LHCN-M2 (cell line): Measurements from ENCODE around the gene ARHGAP15. TPM values are rescaled to one million over a fixed set of nuclear protein-coding genes. Genes with fewer than 3 reads are reported as not detected.
A peak's percentile ranks its signal among the peaks of the same experiment; 100 is the strongest.

Experiments
- DNase-seq: peaks from one replicate; pipeline ENCODE4 v3.0.0-alpha.2; 2012; ENCODE audit warnings: low read depth
- total RNA-seq: library from RNA; depleted of rRNA; stranded (reverse); fragments of >200 nt; gene quantifications from 2 replicates; pipeline ENCODE4 v1.2.3, GENCODE V29; 2014

The ARHGAP15 gene
- total RNA-seq, 1 experiment from 2014 or later: 0.11 TPM

DNA sequence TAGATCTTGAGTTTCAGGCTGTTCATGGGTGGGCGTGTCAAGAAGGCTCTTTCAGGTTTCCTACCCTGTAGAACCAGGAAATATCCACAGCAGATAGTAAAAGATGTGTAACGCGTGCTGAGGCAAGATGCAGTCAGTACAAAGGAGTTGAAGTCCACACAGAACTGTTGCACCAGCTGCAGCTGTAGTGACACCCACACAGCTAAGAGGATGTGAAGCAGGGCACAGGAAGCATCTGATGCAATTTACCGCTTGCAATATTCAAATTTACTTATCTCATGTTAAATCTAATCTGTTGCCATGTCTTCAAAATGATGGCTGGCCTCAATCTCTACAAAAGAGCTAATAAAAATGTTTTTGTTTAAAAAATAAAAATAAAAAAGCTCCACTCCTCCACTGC is 132.8 kb downstream of the ARHGAP15 start:
- no peak for DNase-seq

DNA sequence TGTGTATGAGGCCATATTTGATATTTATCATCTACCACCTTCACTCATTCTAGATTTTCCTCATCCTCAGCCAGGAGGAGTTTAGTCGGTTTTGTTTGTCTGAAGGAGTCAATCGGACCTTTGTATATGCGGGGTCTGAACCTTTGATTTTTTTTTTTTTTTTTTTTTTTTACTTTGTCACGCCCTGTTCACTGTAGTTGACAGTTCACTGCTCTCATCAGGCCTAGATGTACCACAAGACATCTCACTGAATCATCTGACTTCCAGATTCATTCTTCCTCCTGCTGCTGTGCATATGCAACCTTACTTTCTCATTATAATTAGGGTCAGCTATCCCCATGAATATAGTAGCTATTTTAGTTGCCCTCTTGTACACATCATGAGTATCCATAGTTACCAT is 133.2 kb downstream of the ARHGAP15 start:
- DNase-seq: no peak

GRCh38 chr2:143263066-143263625 is 133.9 kb downstream of the ARHGAP15 start:
- DNase-seq: no peak

GRCh38 chr2:143264851-143265250 is 135.6 kb downstream of the ARHGAP15 start:
- DNase-seq: peak; percentile 21

DNA sequence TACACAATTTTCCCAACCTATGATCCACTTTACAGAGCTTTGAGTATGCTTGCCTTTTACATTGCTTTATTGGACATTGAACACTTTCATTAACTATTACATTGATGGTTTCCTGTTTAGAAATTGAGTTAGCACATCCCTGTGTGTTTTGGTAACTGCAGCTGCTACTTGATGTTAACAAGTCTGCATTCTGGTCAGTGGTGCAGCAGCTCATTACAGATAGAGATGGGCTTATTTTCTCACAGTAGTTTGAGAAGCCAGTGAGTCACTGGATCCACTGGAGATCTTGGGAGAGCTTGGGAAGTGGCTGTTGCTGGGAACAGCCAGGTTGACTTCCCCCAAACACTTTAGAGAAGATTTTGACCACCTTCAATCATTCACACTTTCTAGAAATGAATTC is 150.5 kb downstream of the ARHGAP15 start:
- DNase-seq: peak; percentile 43

GRCh38 chr2:143280097-143280757 is 151.0 kb downstream of the ARHGAP15 start:
- DNase-seq: no peak

DNA sequence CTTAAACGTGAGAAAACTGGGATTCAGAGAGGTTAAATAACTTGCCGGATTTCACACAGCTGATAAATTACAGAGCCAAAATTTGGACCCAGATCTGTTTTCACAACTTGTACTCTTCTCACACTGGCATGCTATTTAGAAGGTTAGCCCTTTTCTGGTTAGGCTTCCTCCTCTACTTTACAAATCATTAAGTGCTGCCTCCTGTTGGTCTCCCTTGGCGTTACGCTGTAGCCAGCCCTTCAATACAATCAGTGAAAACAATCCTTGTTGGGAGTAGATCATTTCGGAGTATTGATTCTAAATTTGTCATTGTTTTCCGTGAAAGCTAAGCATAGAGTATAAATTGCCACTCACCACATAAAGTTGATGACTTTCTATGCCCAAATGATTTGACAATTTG is 153.5 kb downstream of the ARHGAP15 start:
- DNase-seq: no peak

DNA sequence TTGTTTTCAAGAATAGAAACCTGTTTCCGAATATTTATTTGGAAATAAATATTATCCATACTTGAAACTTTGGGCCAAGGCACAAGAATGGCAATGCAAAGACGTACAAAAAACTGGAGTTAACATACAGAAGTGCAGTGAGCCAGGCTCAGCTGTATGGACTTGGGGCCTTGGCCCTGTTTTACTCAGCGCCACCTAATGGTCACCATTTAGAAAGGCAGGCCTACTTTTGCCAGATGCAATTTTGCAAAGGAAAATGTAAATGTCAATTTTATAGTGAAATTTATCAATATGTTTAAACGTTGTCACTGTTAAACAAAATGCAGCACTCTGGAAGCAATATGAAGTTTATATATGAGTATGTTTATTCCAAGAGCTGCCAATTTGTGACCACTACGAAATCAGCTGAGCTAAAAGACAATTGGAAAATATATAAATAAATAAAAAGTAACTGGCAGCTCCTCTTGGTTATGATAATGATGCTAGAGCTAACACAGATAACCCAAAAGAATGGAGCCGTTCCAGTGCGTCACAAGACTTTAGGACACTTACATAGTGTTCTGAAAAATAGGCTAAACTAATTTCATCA is 155.0 kb downstream of the ARHGAP15 start:
- peak; percentile 32 for DNase-seq

DNA sequence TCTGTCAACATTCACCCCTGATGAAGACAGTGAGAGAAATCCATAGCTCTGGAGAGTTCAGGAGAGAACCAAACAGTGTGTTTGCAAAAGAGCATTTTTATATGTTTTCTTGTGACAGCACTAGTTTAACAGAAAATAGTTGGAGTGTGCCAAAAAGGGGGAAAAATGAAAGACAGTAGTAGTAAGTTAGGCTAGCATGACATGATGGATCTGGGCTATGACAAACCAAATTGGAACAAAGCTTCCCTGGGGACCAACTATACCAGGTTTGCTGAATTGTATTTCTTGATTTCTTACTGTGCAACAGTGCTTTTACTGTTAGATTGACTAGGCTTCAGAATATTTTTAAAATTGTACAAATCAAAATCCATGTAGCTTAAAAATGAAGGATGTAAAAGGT is 159.8 kb downstream of the ARHGAP15 start:
- DNase-seq: no peak

DNA sequence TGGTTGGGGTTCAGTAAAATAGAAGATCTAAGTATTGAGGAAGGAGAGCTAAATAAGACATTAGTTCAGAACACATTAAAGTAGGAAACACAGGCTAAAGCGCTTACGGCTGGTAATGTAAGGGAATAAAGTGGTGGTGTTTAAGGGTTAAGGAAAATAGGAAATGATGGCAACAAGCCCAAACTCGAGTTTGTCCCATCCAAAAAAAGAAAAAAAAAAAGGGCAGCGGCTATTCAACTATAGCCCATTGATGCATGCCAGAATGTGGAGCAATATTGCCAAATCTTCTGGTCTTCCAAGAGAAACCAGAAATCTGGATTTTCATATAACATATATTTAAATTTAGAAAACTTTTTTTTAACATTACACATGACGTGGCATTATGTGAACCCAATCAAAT is 161.0 kb downstream of the ARHGAP15 start:
- DNase-seq: no peak

DNA sequence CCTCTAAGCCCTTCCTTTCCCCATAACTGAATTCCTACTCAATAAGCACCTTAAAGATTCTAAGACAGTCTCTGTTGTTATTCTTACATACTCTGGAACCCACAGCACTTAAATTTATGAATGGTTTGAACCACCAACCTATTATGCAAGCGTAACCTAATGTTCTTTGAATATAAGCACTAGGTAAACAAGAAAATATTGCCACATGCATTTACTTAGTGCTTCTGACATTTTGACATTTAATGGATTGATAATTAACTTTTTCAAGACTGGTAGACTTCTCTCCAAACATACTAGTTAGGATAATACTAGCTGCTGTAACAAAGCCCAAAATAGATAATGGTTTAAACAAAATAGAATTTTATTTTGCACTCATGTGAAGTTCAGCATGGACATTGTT is 164.8 kb downstream of the ARHGAP15 start:
- no peak for DNase-seq

DNA sequence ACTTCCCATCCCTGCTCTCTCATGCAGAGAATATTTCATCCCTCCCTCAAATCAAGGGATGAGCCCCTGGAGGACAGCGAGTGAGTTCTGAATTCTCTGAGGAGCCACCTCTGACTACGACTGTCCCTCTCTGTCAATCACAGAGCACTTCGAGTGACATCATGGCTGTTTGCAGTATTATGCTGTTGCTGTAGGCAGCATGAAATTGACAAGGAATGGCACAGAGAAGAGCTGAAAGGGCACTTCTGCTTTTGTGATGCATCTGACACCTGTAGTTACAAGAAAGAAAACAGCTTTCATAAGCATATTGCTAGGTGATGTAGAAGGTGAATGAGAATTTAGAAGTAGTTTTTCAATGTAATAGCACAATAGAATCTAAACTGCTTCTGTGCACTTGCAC is 166.9 kb downstream of the ARHGAP15 start:
- DNase-seq: no peak

DNA sequence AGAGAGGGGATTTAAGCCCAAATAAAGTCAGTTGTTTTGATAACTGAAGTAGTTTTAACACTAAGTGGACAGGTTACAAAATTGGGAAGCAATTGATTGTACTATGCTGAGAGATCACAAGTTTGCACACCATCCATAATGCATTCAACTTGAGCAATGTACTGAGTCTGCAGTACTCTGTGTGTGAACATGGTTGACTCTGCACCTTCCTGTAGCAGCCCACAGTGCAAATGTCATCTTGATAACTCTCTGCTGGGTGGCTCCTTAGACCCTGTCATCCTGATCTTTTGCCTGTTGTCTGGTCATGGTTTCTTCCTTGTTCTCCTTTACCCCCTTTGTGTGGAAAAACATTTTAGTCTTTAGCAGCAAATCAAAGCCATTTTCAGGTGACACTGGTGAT is 168.0 kb downstream of the ARHGAP15 start:
- DNase-seq: no peak

DNA sequence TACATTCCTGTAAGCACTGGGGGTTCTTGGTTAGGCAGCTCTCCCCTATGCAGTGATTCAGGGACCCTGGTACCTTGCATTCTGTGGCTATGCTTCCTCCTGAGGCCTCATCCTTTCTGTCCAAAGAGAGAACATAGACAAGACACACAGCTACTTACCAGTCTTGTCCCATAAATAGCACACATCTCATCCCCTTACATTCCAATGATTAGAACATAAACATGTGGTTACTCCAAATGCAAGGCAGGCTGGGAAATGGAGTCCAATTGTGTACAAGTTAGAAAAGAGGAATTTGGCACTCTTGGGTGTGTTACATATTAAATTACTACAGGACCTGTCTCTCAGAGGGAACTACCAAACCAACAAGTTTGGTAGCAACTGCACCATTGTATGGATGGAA is 171.3 kb downstream of the ARHGAP15 start:
- DNase-seq: peak; percentile 7

DNA sequence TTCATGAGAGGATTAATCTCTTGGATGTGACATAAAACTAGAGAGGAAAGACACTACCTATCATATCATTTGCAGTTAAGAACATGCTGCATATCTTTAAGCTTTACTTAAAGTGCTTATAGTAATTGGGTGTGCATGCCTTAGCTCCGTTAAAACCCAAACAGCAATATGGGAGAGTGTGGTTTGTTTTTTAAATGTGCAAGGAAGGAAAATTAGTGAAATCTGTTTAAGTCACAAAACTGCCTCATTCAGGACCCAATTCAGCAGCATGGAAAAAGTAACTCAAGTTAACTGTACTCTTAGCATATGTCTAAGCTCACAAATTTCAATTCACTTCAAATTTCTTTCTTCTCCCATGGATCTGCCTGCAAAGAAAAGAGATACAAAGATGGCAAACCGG is 182.2 kb downstream of the ARHGAP15 start:
- no peak for DNase-seq

DNA sequence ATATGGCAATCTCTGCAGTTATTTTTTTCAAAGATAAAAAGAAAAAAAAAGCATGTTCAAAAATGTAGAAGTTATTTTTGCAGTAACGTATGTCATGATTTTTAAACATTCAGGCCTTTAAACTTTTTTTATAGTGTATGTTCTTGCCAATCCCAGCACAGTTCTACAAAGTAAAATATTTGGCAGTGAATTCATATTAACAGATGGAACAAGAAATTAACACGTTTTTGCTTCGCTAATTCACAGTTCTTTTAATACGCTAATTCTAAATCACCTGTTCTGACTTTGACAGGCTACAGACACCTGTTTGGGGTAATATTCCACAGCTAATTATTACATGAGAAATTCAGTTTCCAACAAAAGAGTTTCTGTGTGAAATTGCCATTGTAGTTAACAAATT is 183.2 kb downstream of the ARHGAP15 start:
- DNase-seq: no peak

DNA sequence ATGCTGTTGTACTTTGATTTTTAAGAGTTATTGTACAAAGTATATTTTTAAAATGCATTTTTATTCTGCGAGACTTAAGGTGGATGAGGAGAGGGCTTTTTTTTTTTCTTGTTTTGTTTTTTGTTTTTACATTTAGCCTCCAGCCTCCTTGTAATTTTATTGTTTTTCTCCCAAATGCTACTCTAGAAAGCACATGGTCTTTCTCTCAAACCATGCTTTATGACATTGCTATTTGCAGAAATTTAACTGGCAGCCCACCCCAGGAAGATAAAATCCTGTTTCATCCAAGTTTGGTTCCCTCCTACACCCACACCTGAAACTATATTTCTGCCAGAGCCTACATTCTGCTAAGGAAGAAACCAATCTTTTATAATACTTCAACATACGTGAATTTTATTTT is 184.6 kb downstream of the ARHGAP15 start:
- no peak for DNase-seq

DNA sequence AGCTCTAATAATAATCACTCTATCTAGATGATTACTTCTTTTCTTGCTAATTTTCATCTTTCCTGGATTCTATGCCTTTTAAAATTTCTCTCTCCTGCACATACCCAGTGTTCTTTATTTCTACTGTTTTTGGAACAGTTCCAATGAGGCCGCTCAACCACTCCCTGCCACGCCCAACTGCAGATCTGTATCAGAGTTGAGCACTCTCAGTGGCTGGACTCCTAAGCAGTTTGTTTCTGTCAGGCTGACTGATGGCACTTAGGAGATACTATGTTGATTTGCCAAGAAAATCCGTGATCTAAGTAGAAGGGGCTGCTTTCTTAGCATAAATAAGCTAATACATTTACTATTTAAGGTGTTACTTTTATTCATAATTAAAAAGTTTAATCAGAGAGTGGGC is 192.8 kb downstream of the ARHGAP15 start:
- peak; percentile 1 for DNase-seq

DNA sequence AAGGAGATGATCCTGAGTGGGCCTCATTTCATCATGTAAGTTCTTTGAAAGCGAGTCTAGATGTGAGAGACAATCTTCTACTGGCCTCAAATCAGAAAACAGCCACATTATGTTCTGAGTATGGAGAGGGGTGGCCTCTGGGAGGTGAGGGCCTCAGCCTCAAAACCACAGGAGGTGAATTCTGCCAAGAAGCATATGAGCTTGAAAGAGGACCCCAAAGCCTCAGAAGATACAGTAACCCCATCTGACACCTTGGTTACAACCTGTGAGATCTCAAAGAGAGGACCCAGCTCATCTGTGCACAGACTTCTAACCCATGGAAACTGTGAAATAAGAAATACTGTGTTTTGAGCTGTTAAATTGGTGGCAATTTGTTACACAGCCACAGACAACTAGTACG is 200.1 kb downstream of the ARHGAP15 start:
- no peak for DNase-seq

DNA sequence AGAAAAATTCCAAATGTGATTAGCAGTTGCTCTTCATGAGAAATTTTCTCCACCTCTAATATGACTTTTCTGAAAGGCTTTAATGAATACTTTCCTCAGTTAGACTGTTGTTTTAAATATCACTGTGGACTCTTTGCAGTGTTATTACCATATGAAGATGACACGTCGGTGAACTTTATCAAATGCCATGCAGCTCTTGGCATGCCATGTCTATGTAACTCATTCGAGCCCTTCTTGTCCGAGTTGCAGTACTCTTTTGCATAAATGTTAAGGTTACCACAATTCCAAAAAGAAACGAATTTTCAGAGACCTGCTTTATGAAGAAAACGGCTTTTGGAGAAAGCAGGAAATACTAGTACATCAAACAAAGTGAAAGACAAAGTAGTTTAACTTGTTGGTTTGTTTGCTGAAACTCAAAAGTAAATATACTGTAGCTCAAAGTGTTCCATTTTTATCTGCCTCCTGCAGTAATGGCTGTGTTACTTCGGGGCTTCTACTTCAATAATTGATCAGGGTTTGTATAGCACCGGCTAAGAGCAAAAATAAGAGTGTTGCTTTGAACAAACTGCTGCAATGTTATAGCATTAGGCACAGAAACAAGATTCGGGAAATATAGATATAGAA is 204.1 kb downstream of the ARHGAP15 start:
- no peak for DNase-seq

DNA sequence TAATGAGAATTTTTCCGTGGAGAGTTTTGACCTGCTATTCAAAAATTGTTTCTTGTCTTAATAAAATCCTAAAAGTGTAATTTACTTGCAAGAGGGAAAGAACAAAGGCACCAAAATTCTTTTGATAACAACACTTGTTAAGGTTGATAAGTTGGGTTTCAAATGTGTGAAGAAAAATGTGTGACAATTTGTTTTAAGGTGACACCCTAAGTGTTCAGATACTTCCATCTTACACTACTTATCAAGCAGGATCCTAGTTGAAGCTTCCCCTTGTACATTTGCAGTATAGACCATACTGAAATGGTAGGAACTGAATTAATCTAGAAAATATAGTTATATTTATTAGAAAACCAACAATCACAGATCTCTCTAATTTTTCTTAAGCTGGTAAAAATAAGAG is 204.6 kb downstream of the ARHGAP15 start:
- DNase-seq: no peak

DNA sequence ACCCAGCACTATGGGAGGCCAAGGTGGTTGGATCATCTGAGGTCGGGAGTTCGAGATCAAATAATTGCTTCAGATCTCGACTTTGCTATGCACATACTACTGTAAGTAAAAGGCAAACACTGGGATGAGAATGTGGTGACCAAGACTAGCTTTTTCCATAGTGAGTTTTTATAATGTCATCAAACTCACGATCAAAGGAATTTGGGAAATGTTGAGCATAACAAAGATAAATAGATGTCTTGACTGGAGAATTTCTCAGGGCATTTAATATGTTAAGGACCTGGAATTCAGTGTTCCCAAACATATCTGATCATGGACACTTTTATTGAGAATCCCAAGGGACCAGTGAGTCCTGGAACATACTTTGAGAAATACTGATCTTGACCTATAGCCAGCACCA is 205.6 kb downstream of the ARHGAP15 start:
- DNase-seq: no peak

GRCh38 chr2:143336719-143337210 is 207.5 kb downstream of the ARHGAP15 start:
- DNase-seq: no peak
